ACC112 (cell line): ENCODE data around the gene SLC27A1.

Experiments used
- H2AFZ ChIP-seq: fragments of 200-600 bp; sonication (generic); one replicate; pipeline ENCODE4 v1.6.0; 2017; ENCODE audit warnings: antibody characterized with exemption, low read length; ENCODE audit not compliant: unreplicated experiment
- H3K27ac ChIP-seq: fragments of 200-600 bp; sonication (generic); 2 replicates; pipeline ENCODE4 v1.5.1; 2014; ENCODE audit warnings: low read depth, mild to moderate bottlenecking, antibody characterized with exemption, low read length, moderate library complexity
- H3K27me3 ChIP-seq: fragments of 200-600 bp; sonication (generic); 2 replicates; pipeline ENCODE4 v1.6.1; 2014; ENCODE audit warnings: mild to moderate bottlenecking, antibody characterized with exemption, low read length, moderate library complexity, mixed read lengths; ENCODE audit not compliant: insufficient read depth
- H3K36me3 ChIP-seq: fragments of 200-600 bp; sonication (generic); 2 replicates; pipeline ENCODE4 v1.6.1; 2016; ENCODE audit warnings: mild to moderate bottlenecking, antibody characterized with exemption, low read length, moderate library complexity, mixed read lengths; ENCODE audit not compliant: insufficient read depth
- H3K4me1 ChIP-seq: fragments of 200-600 bp; sonication (generic); one replicate; pipeline ENCODE4 v1.6.1; 2016; ENCODE audit warnings: low read length, mixed read lengths; ENCODE audit not compliant: insufficient read depth, unreplicated experiment, control insufficient read depth
- H3K4me3 ChIP-seq: fragments of 200-600 bp; sonication (generic); 2 replicates; pipeline ENCODE4 v1.5.1; 2014; ENCODE audit warnings: mild to moderate bottlenecking, low read depth, low read length
- H3K79me2 ChIP-seq: fragments of 200-600 bp; sonication (generic); one replicate; pipeline ENCODE4 v1.6.0; 2016; ENCODE audit warnings: low read length; ENCODE audit not compliant: control insufficient read depth, unreplicated experiment, insufficient read depth

The SLC27A1 gene

GRCh38 chr19:17529239-17530158 lies 59.2 kb downstream of the SLC27A1 start:
- H3K79me2 ChIP-seq, result no peaks in the 10 kb centered on the region
- no peak overlapping the region for H3K27ac ChIP-seq
- no peaks in the 10 kb centered on the region for H3K27me3 ChIP-seq
- H3K4me3 ChIP-seq, result no peak overlapping the region
- H3K36me3 ChIP-seq, result no peaks in the 10 kb centered on the region
- no peaks in the 10 kb centered on the region for H3K4me1 ChIP-seq
- no peak overlapping the region for H2AFZ ChIP-seq

DNA sequence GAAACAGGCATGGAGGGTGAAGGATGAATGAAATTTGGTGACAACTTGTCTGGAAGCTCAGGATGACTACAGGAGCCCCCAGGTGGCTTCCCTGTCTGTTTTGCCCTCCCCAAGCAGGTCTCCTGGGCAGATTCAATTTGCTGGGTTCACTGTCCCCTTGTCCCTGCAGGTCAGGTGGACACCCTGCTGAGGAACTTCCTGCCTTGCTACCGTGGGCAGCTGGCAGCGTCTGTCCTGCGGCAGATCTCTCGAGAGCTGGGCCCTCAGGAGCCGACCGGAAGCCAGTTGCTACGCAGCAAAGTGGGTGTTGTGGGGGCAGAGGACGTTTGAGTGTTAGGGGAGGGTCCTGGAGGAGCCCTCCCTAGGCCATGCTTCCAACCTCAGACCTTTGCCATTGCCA lies 60.3 kb downstream of the SLC27A1 start:
- H3K79me2 ChIP-seq, result no peaks in the 10 kb centered on the region
- H3K27me3 ChIP-seq, result no peaks in the 10 kb centered on the region
- no peak overlapping the region for H3K4me3 ChIP-seq
- H3K27ac ChIP-seq, result no peak overlapping the region
- H3K4me1 ChIP-seq, result no peaks in the 10 kb centered on the region
- peak overlapping the region; percentile 50 for H2AFZ ChIP-seq
- H3K36me3 ChIP-seq, result no peaks in the 10 kb centered on the region

- H2AFZ ChIP-seq, result no peak overlapping the region
- no peaks in the 10 kb centered on the region for H3K79me2 ChIP-seq
- no peak overlapping the region for H3K27ac ChIP-seq
- no peaks in the 10 kb centered on the region for H3K4me1 ChIP-seq
- H3K4me3 ChIP-seq, result no peak overlapping the region
- H3K36me3 ChIP-seq, result no peaks in the 10 kb centered on the region
- H3K27me3 ChIP-seq, result no peaks in the 10 kb centered on the region
These were observed 61.8 kb downstream of the SLC27A1 start for GRCh38 chr19:17532116-17532515.

DNA sequence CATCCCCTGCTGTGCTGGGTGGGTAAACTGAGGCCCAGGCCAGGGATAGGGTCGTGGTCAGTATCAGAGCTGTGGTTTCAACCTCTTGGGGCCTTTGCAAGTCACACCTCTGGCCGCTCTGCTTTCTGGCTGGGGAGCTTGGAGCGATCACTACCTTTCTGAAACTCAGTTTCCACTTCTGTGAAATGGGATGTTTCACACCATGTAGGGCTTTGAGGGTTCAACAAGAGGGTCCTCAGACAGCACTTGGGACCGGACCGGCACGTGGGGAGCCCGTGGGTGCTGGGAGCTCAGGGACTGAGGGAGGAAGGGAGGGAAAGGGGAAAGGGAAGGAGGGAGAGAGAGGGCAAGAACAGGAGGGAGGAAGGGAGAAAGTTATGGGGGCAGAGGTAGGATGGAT lies 62.2 kb downstream of the SLC27A1 start:
- Histone ChIP-seq H3K4me1 (no peaks in the 10 kb centered on the region), H3K27ac (no peak overlapping the region), H2AFZ (no peak overlapping the region), H3K36me3 (no peaks in the 10 kb centered on the region), H3K79me2 (no peaks in the 10 kb centered on the region), H3K4me3 (no peak overlapping the region), H3K27me3 (no peaks in the 10 kb centered on the region)

DNA sequence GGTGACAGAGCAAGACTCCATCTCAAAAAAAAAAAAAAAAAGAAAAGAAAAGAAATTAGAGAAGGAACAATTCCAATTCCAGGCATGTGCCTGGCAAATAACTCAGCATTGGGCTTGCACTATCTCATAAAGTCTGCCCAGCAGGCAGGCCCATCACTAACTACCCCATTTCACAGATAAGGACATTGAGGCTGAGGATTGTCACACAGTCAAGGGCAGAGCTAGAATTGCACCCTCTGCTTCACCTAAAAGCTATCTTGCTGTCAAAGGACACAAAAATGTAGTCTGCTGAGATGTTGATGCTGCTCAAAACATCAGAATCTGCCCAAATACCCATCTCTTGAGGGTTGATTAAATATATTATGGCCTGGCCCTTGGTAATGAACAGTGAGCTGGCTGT lies 64.4 kb downstream of the SLC27A1 start:
- no peak overlapping the region for H3K27ac ChIP-seq
- H3K36me3 ChIP-seq, result no peaks in the 10 kb centered on the region

GRCh38 chr19:17536955-17537354 lies 66.6 kb downstream of the SLC27A1 start:
- Histone ChIP-seq H3K4me1 (no peaks in the 10 kb centered on the region), H2AFZ (no peak overlapping the region), H3K36me3 (no peaks in the 10 kb centered on the region), H3K79me2 (no peaks in the 10 kb centered on the region), H3K27me3 (no peaks in the 10 kb centered on the region), H3K27ac (no peak overlapping the region), H3K4me3 (no peak overlapping the region)

More for the DNA sequence above, 64.4 kb downstream of the SLC27A1 start:
- Histone ChIP-seq H3K27me3 (no peaks in the 10 kb centered on the region), H2AFZ (no peak overlapping the region), H3K79me2 (no peaks in the 10 kb centered on the region), H3K4me1 (no peaks in the 10 kb centered on the region), H3K4me3 (no peak overlapping the region)

- no peaks in the 10 kb centered on the region for H3K36me3 ChIP-seq
- no peak overlapping the region for H2AFZ ChIP-seq
- no peaks in the 10 kb centered on the region for H3K79me2 ChIP-seq
- no peaks in the 10 kb centered on the region for H3K4me1 ChIP-seq
- no peak overlapping the region for H3K27ac ChIP-seq
- peak overlapping the region; percentile 78 for H3K4me3 ChIP-seq
- H3K27me3 ChIP-seq, result no peaks in the 10 kb centered on the region
These were observed 68.4 kb downstream of the SLC27A1 start for GRCh38 chr19:17538684-17539237.

GRCh38 chr19:17539238-17540117 lies 69.2 kb downstream of the SLC27A1 start:
- no peaks in the 10 kb centered on the region for H3K36me3 ChIP-seq
- H2AFZ ChIP-seq, result peak overlapping the region; percentile 89
- no peaks in the 10 kb centered on the region for H3K4me1 ChIP-seq
- H3K79me2 ChIP-seq, result no peaks in the 10 kb centered on the region
- no peak overlapping the region for H3K27ac ChIP-seq
- H3K4me3 ChIP-seq, result peak overlapping the region; percentile 78
- no peaks in the 10 kb centered on the region for H3K27me3 ChIP-seq

DNA sequence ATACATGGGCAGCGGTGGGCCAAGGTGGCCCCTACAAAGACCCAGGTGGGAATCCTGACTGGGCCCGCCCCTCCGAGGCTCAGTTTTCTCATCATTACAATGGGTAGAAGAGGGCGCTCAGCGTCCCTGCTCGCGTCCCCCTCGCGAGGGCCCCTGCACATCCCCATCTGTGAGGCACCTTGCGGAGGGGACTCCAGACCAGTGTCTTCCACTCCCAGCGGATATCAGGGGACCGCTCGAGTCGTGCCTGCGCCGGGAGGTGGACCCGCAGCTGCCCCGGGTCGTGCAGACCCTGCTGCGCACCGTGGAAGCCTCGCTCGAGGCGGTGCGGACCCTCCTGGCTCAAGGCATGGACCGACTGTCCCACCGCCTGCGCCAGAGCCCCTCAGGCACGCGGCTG lies 69.8 kb downstream of the SLC27A1 start:
- H3K27me3 ChIP-seq, result no peaks in the 10 kb centered on the region
- no peaks in the 10 kb centered on the region for H3K4me1 ChIP-seq
- H3K4me3 ChIP-seq, result no peak overlapping the region
- no peak overlapping the region for H3K27ac ChIP-seq
- no peaks in the 10 kb centered on the region for H3K36me3 ChIP-seq
- H2AFZ ChIP-seq, result no peak overlapping the region
- H3K79me2 ChIP-seq, result no peaks in the 10 kb centered on the region

GRCh38 chr19:17541184-17541759 lies 70.9 kb downstream of the SLC27A1 start:
- Histone ChIP-seq H3K36me3 (no peaks in the 10 kb centered on the region), H3K79me2 (no peaks in the 10 kb centered on the region), H3K4me1 (no peaks in the 10 kb centered on the region), H3K27ac (no peak overlapping the region), H3K27me3 (no peaks in the 10 kb centered on the region), H2AFZ (no peak overlapping the region), H3K4me3 (no peak overlapping the region)
